ENCODE measurements around the gene CDK5R1. TPM values are rescaled to one million over a fixed set of nuclear protein-coding genes. Genes with fewer than 3 reads are reported as not detected.

The CDK5R1 gene
- total and polyA plus RNA-seq, 4 donors = 19.6 to 129 (median 87.8) TPM

DNA sequence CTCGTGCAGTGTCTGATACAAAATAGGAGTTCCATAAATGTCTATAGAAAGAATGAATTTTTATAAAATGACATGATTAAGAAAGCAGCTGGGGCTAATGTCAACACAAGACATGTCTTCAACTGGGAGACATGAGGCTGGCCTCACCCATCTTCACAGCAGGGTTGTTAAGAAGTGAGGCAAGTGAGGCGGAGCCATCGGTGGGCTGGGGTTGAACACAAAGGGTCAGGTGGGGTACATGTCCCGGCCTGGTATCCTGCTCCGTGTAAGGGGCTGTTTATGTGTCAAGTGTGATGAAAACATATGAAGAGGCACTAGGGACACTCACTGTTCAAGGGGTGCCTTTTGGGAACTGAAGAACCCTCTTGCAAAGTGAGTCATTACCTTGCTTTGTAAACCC is 22.1 kb downstream of the CDK5R1 start:
- DNase-seq (ENCODE audit: low read depth in 4 of 6, low spot score in 6 of 6) = no peak
- 85% methylated on average over 4 of the region's 5 CpGs for WGBS (ENCODE audit: insufficient coverage)
- Histone ChIP-seq H3K36me3 (ENCODE audit: control insufficient read depth, insufficient read depth, low read length) (peaks cover 4% of the 10 kb centered on the region), H3K9me3 (ENCODE audit: control insufficient read depth, insufficient read depth, low read length) (no peaks in the 10 kb centered on the region), H3K4me1 (ENCODE audit: control insufficient read depth, insufficient read depth, low read length) (peaks cover 21% of the 10 kb centered on the region), H3K27ac (ENCODE audit: low read depth, low read length) (no peak overlapping the region), H3K4me3 (ENCODE audit: low read depth, low read length) (no peak overlapping the region), H3K27me3 (ENCODE audit: control insufficient read depth, insufficient read depth, low read length) (no peaks in the 10 kb centered on the region)

DNA sequence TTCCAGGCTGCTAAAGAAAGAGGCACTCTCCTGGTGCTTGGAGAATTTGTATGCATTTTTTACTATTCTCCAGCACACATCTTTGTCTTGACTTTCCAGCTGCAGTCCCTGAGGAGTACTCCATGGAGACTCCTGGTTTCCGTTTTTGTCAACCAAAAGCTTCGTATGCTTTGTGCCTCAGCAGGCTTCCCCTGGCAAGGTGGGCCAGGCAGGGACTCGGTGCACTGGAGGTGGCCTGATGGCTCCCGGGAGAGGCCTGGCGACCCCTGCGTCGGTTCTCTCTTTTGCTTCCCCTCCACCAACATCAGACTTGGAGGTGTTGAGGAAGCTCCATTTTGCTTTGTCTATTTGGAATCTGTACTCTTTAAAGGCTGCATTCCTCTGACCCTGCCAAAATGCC is 23.7 kb downstream of the CDK5R1 start:
- H3K9me3 ChIP-seq (ENCODE audit: control insufficient read depth, insufficient read depth, low read length) = no peaks in the 10 kb centered on the region
- H3K4me3 ChIP-seq (ENCODE audit: low read depth, low read length) = no peak overlapping the region
- no peak overlapping the region for H3K27ac ChIP-seq (ENCODE audit: low read depth, low read length)
- peaks cover 9% of the 10 kb centered on the region for H3K4me1 ChIP-seq (ENCODE audit: control insufficient read depth, insufficient read depth, low read length)
- H3K27me3 ChIP-seq (ENCODE audit: control insufficient read depth, insufficient read depth, low read length) = no peaks in the 10 kb centered on the region
- no peaks in the 10 kb centered on the region for H3K36me3 ChIP-seq (ENCODE audit: control insufficient read depth, insufficient read depth, low read length)
- no peak for DNase-seq (ENCODE audit: low read depth in 4 of 6, low spot score in 6 of 6)
- 71% methylated on average over 2 of the region's 7 CpGs for WGBS (ENCODE audit: insufficient coverage)

DNA sequence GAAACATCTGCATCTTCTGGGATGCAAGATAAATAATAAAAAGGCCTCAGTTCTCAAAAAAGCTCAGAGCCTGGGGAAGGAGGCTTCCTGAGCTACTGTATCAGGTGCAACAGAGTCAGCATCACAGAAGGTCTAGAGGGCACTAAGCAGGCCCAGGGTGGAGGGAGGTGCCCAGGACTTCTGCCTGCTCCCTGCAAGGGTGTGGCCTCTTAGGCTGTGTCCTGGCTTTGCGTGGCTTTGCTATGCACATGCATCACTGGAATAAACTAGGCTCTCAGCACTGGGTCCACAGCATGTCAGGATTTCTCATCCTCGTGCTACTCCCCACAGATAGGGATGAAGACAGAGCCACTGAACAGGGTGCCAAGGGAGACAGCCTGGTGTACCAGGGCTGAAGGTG is 25.5 kb downstream of the CDK5R1 start:
- Histone ChIP-seq H3K36me3 (ENCODE audit: control insufficient read depth, insufficient read depth, low read length) (no peaks in the 10 kb centered on the region), H3K27ac (ENCODE audit: low read depth, low read length) (no peak overlapping the region), H3K4me1 (ENCODE audit: control insufficient read depth, insufficient read depth, low read length) (peaks cover 10% of the 10 kb centered on the region), H3K9me3 (ENCODE audit: control insufficient read depth, insufficient read depth, low read length) (no peaks in the 10 kb centered on the region), H3K27me3 (ENCODE audit: control insufficient read depth, insufficient read depth, low read length) (no peaks in the 10 kb centered on the region), H3K4me3 (ENCODE audit: low read depth, low read length) (no peak overlapping the region)
- DNase-seq (ENCODE audit: low read depth in 4 of 6, low spot score in 6 of 6) = no peak
- 86% methylated on average over 2 of the region's 2 CpGs for WGBS (ENCODE audit: insufficient coverage)

DNA sequence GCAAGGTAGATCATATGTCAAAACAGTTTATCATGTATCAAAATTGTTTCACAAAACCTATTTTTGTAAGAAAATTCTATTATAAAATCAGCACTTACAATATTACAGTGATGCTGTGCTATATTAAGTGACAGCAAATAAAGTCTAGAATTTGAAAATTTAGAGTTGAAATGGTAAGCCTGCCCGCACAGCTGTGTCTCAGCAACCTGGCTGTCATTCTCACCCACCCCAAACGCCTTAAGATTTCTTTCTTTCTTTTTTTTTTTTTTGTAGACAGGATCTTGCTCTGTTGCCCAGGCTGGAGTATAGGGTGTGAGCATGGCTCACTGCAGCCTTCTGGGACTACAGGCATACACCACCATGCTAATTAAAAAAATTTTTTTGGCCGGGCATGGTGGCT is 26.8 kb downstream of the CDK5R1 start:
- H3K27ac ChIP-seq (ENCODE audit: low read depth, low read length) = no peak overlapping the region
- no peak for DNase-seq (ENCODE audit: low read depth in 4 of 6, low spot score in 6 of 6)
- no CpG with 5 or more reads among the region's 3 CpGs for WGBS (ENCODE audit: insufficient coverage)
- H3K4me1 ChIP-seq (ENCODE audit: control insufficient read depth, insufficient read depth, low read length) = peaks cover 20% of the 10 kb centered on the region
- H3K27me3 ChIP-seq (ENCODE audit: control insufficient read depth, insufficient read depth, low read length) = no peaks in the 10 kb centered on the region
- no peak overlapping the region for H3K4me3 ChIP-seq (ENCODE audit: low read depth, low read length)
- H3K9me3 ChIP-seq (ENCODE audit: control insufficient read depth, insufficient read depth, low read length) = no peaks in the 10 kb centered on the region
- H3K36me3 ChIP-seq (ENCODE audit: control insufficient read depth, insufficient read depth, low read length) = no peaks in the 10 kb centered on the region

DNA sequence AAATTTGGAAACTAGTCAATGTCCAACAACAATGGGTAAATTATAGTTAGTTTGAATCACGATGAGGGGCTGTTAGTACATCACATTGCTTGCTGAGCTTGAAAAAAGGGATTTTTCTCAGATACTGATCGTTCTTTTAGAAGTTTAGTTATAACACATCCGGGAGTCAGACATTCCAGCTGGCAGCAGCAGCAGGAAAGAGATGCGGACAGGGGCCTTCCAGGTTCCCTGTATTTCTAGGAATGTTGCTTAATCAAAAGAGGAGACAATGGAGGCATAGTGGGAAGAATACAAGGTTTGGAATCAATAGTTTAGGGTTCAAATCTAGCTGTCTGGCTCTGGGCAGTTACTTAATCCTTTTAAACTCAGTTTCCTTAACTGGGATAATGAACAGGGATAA is 27.8 kb downstream of the CDK5R1 start:
- WGBS (ENCODE audit: insufficient coverage) = 27% methylated on average over 3 of the region's 4 CpGs
- peak in 1 of 6 donors; percentile 66 for DNase-seq (ENCODE audit: low read depth in 4 of 6, low spot score in 6 of 6)
- Histone ChIP-seq H3K9me3 (ENCODE audit: control insufficient read depth, insufficient read depth, low read length) (no peaks in the 10 kb centered on the region), H3K4me1 (ENCODE audit: control insufficient read depth, insufficient read depth, low read length) (peaks cover 26% of the 10 kb centered on the region), H3K36me3 (ENCODE audit: control insufficient read depth, insufficient read depth, low read length) (no peaks in the 10 kb centered on the region), H3K27me3 (ENCODE audit: control insufficient read depth, insufficient read depth, low read length) (no peaks in the 10 kb centered on the region), H3K27ac (ENCODE audit: low read depth, low read length) (no peak overlapping the region), H3K4me3 (ENCODE audit: low read depth, low read length) (no peak overlapping the region)

- H3K27me3 ChIP-seq (ENCODE audit: control insufficient read depth, insufficient read depth, low read length) = no peaks in the 10 kb centered on the region
- H3K36me3 ChIP-seq (ENCODE audit: control insufficient read depth, insufficient read depth, low read length) = no peaks in the 10 kb centered on the region
- H3K27ac ChIP-seq (ENCODE audit: low read depth, low read length) = no peak overlapping the region
- no peaks in the 10 kb centered on the region for H3K9me3 ChIP-seq (ENCODE audit: control insufficient read depth, insufficient read depth, low read length)
- WGBS (ENCODE audit: insufficient coverage) = 57% methylated on average over 4 of the region's 4 CpGs
- H3K4me3 ChIP-seq (ENCODE audit: low read depth, low read length) = no peak overlapping the region
- peak in 2 of 6 donors; percentile 69 to 78 for DNase-seq (ENCODE audit: low read depth in 4 of 6, low spot score in 6 of 6)
- H3K4me1 ChIP-seq (ENCODE audit: control insufficient read depth, insufficient read depth, low read length) = peaks cover 30% of the 10 kb centered on the region
Measured at GRCh38 chr17:32515677-32516383, 29.0 kb downstream of the CDK5R1 start.

DNA sequence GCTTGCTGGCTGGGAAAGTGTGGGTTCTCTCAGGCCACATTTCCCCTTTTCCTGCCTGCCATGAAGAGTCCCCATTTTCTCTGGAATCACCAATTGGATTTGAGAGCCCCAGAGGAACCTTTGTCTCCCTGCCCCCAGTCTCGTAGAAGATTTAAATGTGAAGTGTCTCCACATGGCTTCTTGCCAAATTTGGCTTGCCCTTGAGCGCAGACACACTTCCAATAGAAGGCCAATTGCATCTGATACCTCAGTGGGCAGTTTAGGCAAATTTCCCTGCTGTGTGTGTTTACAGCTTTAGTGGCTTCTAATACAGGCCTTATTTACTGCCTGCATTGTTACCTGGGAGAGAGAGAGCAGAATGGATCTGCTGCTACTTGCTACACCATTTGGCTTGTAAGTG is 29.7 kb downstream of the CDK5R1 start:
- WGBS (ENCODE audit: insufficient coverage) = 10% methylated on average over 2 of the region's 2 CpGs
- Histone ChIP-seq H3K36me3 (ENCODE audit: control insufficient read depth, insufficient read depth, low read length) (no peaks in the 10 kb centered on the region), H3K27ac (ENCODE audit: low read depth, low read length) (no peak overlapping the region), H3K27me3 (ENCODE audit: control insufficient read depth, insufficient read depth, low read length) (no peaks in the 10 kb centered on the region), H3K4me1 (ENCODE audit: control insufficient read depth, insufficient read depth, low read length) (peaks cover 34% of the 10 kb centered on the region), H3K4me3 (ENCODE audit: low read depth, low read length) (no peak overlapping the region), H3K9me3 (ENCODE audit: control insufficient read depth, insufficient read depth, low read length) (no peaks in the 10 kb centered on the region)
- DNase-seq (ENCODE audit: low read depth in 4 of 6, low spot score in 6 of 6) = peak in 2 of 6 donors; percentile 63 to 86

- Histone ChIP-seq H3K27ac (ENCODE audit: low read depth, low read length) (no peak overlapping the region), H3K9me3 (ENCODE audit: control insufficient read depth, insufficient read depth, low read length) (no peaks in the 10 kb centered on the region), H3K36me3 (ENCODE audit: control insufficient read depth, insufficient read depth, low read length) (no peaks in the 10 kb centered on the region), H3K4me1 (ENCODE audit: control insufficient read depth, insufficient read depth, low read length) (peaks cover 34% of the 10 kb centered on the region), H3K27me3 (ENCODE audit: control insufficient read depth, insufficient read depth, low read length) (no peaks in the 10 kb centered on the region), H3K4me3 (ENCODE audit: low read depth, low read length) (no peak overlapping the region)
- peak in 2 of 6 donors; percentile 44 to 84 for DNase-seq (ENCODE audit: low read depth in 4 of 6, low spot score in 6 of 6)
- 18% methylated on average over 8 of the region's 12 CpGs for WGBS (ENCODE audit: insufficient coverage)
Measured at GRCh38 chr17:32516940-32517701, 30.3 kb downstream of the CDK5R1 start.

- Histone ChIP-seq H3K36me3 (ENCODE audit: control insufficient read depth, insufficient read depth, low read length) (no peaks in the 10 kb centered on the region), H3K4me1 (ENCODE audit: control insufficient read depth, insufficient read depth, low read length) (peaks cover 34% of the 10 kb centered on the region), H3K9me3 (ENCODE audit: control insufficient read depth, insufficient read depth, low read length) (no peaks in the 10 kb centered on the region), H3K27me3 (ENCODE audit: control insufficient read depth, insufficient read depth, low read length) (no peaks in the 10 kb centered on the region), H3K4me3 (ENCODE audit: low read depth, low read length) (no peak overlapping the region), H3K27ac (ENCODE audit: low read depth, low read length) (no peak overlapping the region)
- 94% methylated on average over 4 of the region's 7 CpGs for WGBS (ENCODE audit: insufficient coverage)
- DNase-seq (ENCODE audit: low read depth in 4 of 6, low spot score in 6 of 6) = peak in 1 of 6 donors; percentile 64
Measured at GRCh38 chr17:32517982-32518381, 31.2 kb downstream of the CDK5R1 start.

Data from spinal cord (tissue), 10 donors.